SU-DHL-6 (cell line): ENCODE results near the gene WAC.

Experiments
- EZH2phosphoT487 ChIP-seq: fragments of 200-600 bp; sonication (generic), shearing (Covaris generic); conservative IDR thresholded peaks from 2 replicates; pipeline ENCODE4 v1.6.1; 2018; ENCODE audit warnings: mild to moderate bottlenecking, antibody characterized with exemption, low read length, moderate library complexity, mixed read lengths
- TF ChIP-seq, protein P1 (sequence below): fragments of 200-600 bp; sonication (generic); IDR thresholded peaks from one replicate; pipeline ENCODE4 v1.5.1; 2017; ENCODE audit warnings: antibody characterized with exemption, mild to moderate bottlenecking, low read length, moderate library complexity; ENCODE audit not compliant: insufficient read depth, poor library complexity, severe bottlenecking

DNA sequence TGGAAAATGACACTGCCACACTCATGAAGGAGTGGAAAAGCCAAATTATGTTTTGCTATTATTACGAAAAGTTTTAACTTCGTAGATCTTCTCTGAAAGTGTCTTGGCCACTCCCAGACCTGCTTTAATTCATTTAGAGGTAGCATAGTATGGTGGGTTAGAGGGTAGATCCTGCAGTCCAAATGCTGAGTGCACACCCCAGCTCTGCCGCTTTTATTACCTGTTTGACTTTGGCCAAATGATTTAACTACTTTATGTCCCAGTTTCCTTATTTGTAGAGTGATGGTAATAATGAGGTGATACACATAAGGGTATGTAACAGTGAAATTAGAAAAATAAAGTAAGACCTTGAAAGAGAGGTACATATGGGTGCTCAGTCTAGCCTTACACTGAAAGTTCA is 23.6 kb upstream of the WAC start:
- TF ChIP-seq, protein P1, sequence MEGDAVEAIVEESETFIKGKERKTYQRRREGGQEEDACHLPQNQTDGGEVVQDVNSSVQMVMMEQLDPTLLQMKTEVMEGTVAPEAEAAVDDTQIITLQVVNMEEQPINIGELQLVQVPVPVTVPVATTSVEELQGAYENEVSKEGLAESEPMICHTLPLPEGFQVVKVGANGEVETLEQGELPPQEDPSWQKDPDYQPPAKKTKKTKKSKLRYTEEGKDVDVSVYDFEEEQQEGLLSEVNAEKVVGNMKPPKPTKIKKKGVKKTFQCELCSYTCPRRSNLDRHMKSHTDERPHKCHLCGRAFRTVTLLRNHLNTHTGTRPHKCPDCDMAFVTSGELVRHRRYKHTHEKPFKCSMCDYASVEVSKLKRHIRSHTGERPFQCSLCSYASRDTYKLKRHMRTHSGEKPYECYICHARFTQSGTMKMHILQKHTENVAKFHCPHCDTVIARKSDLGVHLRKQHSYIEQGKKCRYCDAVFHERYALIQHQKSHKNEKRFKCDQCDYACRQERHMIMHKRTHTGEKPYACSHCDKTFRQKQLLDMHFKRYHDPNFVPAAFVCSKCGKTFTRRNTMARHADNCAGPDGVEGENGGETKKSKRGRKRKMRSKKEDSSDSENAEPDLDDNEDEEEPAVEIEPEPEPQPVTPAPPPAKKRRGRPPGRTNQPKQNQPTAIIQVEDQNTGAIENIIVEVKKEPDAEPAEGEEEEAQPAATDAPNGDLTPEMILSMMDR: no peak
- TF ChIP-seq EZH2phosphoT487: no peak
